HepG2 (cell line): ENCODE measurements around the gene GSG1.

ENCODE experiments used
- CEBPZ ChIP-seq: IDR thresholded peaks from 2 replicates; pipeline ENCODE4 v1.6.1; 2012; ENCODE audit warnings: low read length, improper control_type of control experiment
- CTCF ChIP-seq: sonication (generic); formaldehyde crosslinking; IDR thresholded peaks from 2 replicates; pipeline ENCODE4 v1.5.0; 2020; ENCODE audit warnings: mild to moderate bottlenecking, missing genetic modification reagents, moderate library complexity
- SUZ12 ChIP-seq: fragments of 150-350 bp; IDR thresholded peaks from 2 replicates; pipeline ENCODE4 v1.6.1; 2014; ENCODE audit warnings: low read depth, low read length
- ZBTB33 ChIP-seq: sonication (generic); formaldehyde crosslinking; IDR thresholded peaks from 2 replicates; pipeline ENCODE4 v1.4.0; 2020; ENCODE audit warnings: missing genetic modification reagents
- ZKSCAN5 ChIP-seq: sonication (generic); formaldehyde crosslinking; IDR thresholded peaks from 2 replicates; pipeline ENCODE4 v1.5.1; 2020; ENCODE audit warnings: mild to moderate bottlenecking, missing genetic modification reagents
- ZNF672 ChIP-seq: sonication (generic); formaldehyde crosslinking; IDR thresholded peaks from 2 replicates; pipeline ENCODE4 v1.8.1; 2022; ENCODE audit warnings: missing genetic modification reagents

GRCh38 chr12:13073173-13073572 lies 30.3 kb downstream of the GSG1 start:
- TF ChIP-seq ZKSCAN5 (no peak), ZBTB33 (no peak), ZNF672 (CRISPR knock-in tag) (no peak), CEBPZ (no peak), CTCF (CRISPR knock-in tag) (no peak), SUZ12 (no peak)
